H1 (cell line): ENCODE measurements around the gene TRMT61A. TPM values are rescaled to one million over a fixed set of nuclear protein-coding genes. Genes with fewer than 3 reads are reported as not detected.

Experiments
- CTCF ChIA-PET: fragments of 300-600 bp; sonication (Branson Sonifier 250); formaldehyde crosslinking; loops from one replicate; lab custom pipeline; 2021; ENCODE audit not compliant: partially characterized antibody; lab: Charles Lee
- POLR2A ChIA-PET: fragments of 300-600 bp; sonication (Branson Sonifier 250); formaldehyde crosslinking; loops from one replicate; lab custom pipeline; 2021; ENCODE audit warnings: inconsistent platforms; ENCODE audit not compliant: partially characterized antibody; lab: Charles Lee
- DNase-seq, 2 experiments: peaks; one replicate each; pipeline versions ENCODE4 v3.0.0 to v3.0.0-alpha.2; 2010 to 2022; ENCODE audit warnings: low spot score in 2 of 2, low read depth in 1 of 2, mixed read lengths in 1 of 2
- FAIRE-seq: peaks from 2 replicates; lab custom pipeline; 2011; peaks lifted over from hg19 to GRCh38; lab: Jason Lieb, UNC
- H2AFZ ChIP-seq: 2 replicates; pipeline ENCODE4 v1.8.1; 2012; ENCODE audit warnings: low read length, inconsistent platforms
- H2AK5ac ChIP-seq: 2 replicates; pipeline ENCODE4 v1.6.1; 2013; ENCODE audit warnings: low read depth, low read length
- H2BK120ac ChIP-seq: replicated peaks from 2 replicates; pipeline ENCODE3; 2013; ENCODE audit warnings: low read depth, low read length, inconsistent platforms
- H2BK12ac ChIP-seq: 2 replicates; pipeline ENCODE4 v1.6.1; 2013; ENCODE audit warnings: low read depth, low read length
- H2BK15ac ChIP-seq: 2 replicates; pipeline ENCODE4 v1.6.1; 2013; ENCODE audit warnings: low read length
- H2BK20ac ChIP-seq: 2 replicates; pipeline ENCODE4 v1.6.1; 2013; ENCODE audit warnings: low read length
- H2BK5ac ChIP-seq: 2 replicates; pipeline ENCODE4 v1.6.1; 2013; ENCODE audit warnings: low read depth, low read length
- H3K14ac ChIP-seq: 2 replicates; pipeline ENCODE4 v1.6.1; 2013; ENCODE audit warnings: inconsistent platforms; ENCODE audit not compliant: insufficient read length
- H3K18ac ChIP-seq: 2 replicates; pipeline ENCODE4 v1.6.1; 2013; ENCODE audit warnings: low read length; ENCODE audit errors: extremely low read depth
- H3K23ac ChIP-seq: 2 replicates; pipeline ENCODE4 v1.6.1; 2013; ENCODE audit warnings: inconsistent platforms; ENCODE audit not compliant: insufficient read length
- H3K23me2 ChIP-seq: 2 replicates; pipeline ENCODE4 v1.6.1; 2013; ENCODE audit warnings: low read depth, low read length
- H3K27ac ChIP-seq: 2 replicates; pipeline ENCODE4 v1.6.1; 2011; ENCODE audit warnings: low read depth, low read length, inconsistent platforms
- H3K27me3 ChIP-seq, 4 experiments: replicated peaks in 1 of 4; 1 replicate in 1 of 4; 2 replicates in 3 of 4; pipeline versions ENCODE4 v1.6.1 to v1.8.1; 2011 to 2013; ENCODE audit warnings: low read length in 3 of 4, mild to moderate bottlenecking in 3 of 4, inconsistent platforms in 2 of 4, mixed read lengths in 2 of 4, moderate library complexity in 1 of 4; ENCODE audit not compliant: control insufficient read depth in 3 of 4, insufficient read depth in 3 of 4; ENCODE audit errors: extremely low read depth in 1 of 4
- H3K36me3 ChIP-seq, 4 experiments: 2 replicates each; pipeline versions ENCODE4 v1.6.1 to v1.8.1; 2011 to 2013; ENCODE audit warnings: mild to moderate bottlenecking in 4 of 4, low read length in 3 of 4, moderate library complexity in 2 of 4, control low read depth in 1 of 4, inconsistent platforms in 1 of 4; ENCODE audit not compliant: insufficient read depth in 4 of 4, control insufficient read depth in 2 of 4
- H3K4ac ChIP-seq: replicated peaks from 2 replicates; pipeline ENCODE3; 2013; ENCODE audit warnings: low read length, low read depth, mixed read lengths, inconsistent platforms; ENCODE audit not compliant: insufficient read length
- H3K4me1 ChIP-seq, 4 experiments: replicated peaks in 1 of 4; 1 replicate in 1 of 4; 2 replicates in 3 of 4; pipeline versions ENCODE4 v1.6.1 to v1.8.1; 2011 to 2013; ENCODE audit warnings: low read length in 3 of 4, inconsistent platforms in 2 of 4, mixed read lengths in 1 of 4; ENCODE audit not compliant: insufficient read depth in 4 of 4, control insufficient read depth in 3 of 4
- H3K4me2 ChIP-seq, 2 experiments: 2 replicates each; pipeline versions ENCODE4 v1.6.1 to v1.8.1; 2011 to 2013; ENCODE audit warnings: low read depth in 2 of 2, low read length in 2 of 2, control low read depth in 1 of 2, inconsistent platforms in 1 of 2, mild to moderate bottlenecking in 1 of 2; ENCODE audit not compliant: insufficient read depth in 1 of 2
- H3K4me3 ChIP-seq, 4 experiments: fragments of 200-600, 300-600 bp in 1 of 4; sonication (generic), shearing (Covaris generic), sonication (Bioruptor Twin) in 1 of 4; 2 replicates each; pipeline versions ENCODE4 v1.5.1 to v1.8.1; 2011 to 2016; ENCODE audit warnings: low read length in 4 of 4, low read depth in 3 of 4, control low read depth in 2 of 4, inconsistent platforms in 2 of 4, mild to moderate bottlenecking in 2 of 4, mixed read lengths in 1 of 4, moderate library complexity in 1 of 4; ENCODE audit not compliant: insufficient read depth in 2 of 4; ENCODE audit errors: extremely low read depth in 1 of 4
- H3K56ac ChIP-seq: replicated peaks from 2 replicates; pipeline ENCODE3; 2013; ENCODE audit warnings: low read depth, mild to moderate bottlenecking, mixed read lengths, low read length, inconsistent platforms; ENCODE audit not compliant: insufficient read length
- H3K79me1 ChIP-seq: 2 replicates; pipeline ENCODE4 v1.6.1; 2013; ENCODE audit warnings: low read depth, low read length, control low read depth
- H3K79me2 ChIP-seq, 2 experiments: 2 replicates each; pipeline versions ENCODE4 v1.6.1 to v1.8.1; 2012 to 2013; ENCODE audit warnings: low read length in 2 of 2, mild to moderate bottlenecking in 2 of 2, inconsistent platforms in 1 of 2; ENCODE audit not compliant: insufficient read depth in 2 of 2, control insufficient read depth in 1 of 2
- H3K9ac ChIP-seq, 4 experiments: replicated peaks in 1 of 4; 1 replicate in 1 of 4; 2 replicates in 3 of 4; pipeline versions ENCODE4 v1.6.1 to v1.8.1; 2011 to 2013; ENCODE audit warnings: low read depth in 3 of 4, low read length in 3 of 4, control low read depth in 2 of 4, mild to moderate bottlenecking in 2 of 4, moderate library complexity in 2 of 4, inconsistent platforms in 1 of 4; ENCODE audit errors: extremely low read depth in 1 of 4
- H3K9me3 ChIP-seq, 2 experiments: 2 replicates each; pipeline versions ENCODE4 v1.6.1 to v1.8.1; 2012 to 2013; ENCODE audit warnings: mild to moderate bottlenecking in 2 of 2, moderate library complexity in 2 of 2, control low read depth in 1 of 2, inconsistent platforms in 1 of 2, low read depth in 1 of 2, low read length in 1 of 2, mixed read lengths in 1 of 2; ENCODE audit not compliant: insufficient read depth in 2 of 2
- H4K20me1 ChIP-seq, 2 experiments: replicated peaks in 1 of 2; 2 replicates each; pipeline versions ENCODE3 to v1.8.1; 2011 to 2013; ENCODE audit warnings: inconsistent platforms in 2 of 2, low read length in 2 of 2, mild to moderate bottlenecking in 1 of 2; ENCODE audit not compliant: insufficient read depth in 2 of 2, control insufficient read depth in 1 of 2
- H4K5ac ChIP-seq: 2 replicates; pipeline ENCODE4 v1.6.1; 2013; ENCODE audit warnings: low read length, low read depth, mixed read lengths, inconsistent platforms; ENCODE audit not compliant: insufficient read length
- H4K8ac ChIP-seq: 2 replicates; pipeline ENCODE4 v1.8.0; 2013; ENCODE audit warnings: mild to moderate bottlenecking, moderate library complexity, low read length, inconsistent platforms; ENCODE audit not compliant: insufficient read depth; ENCODE audit errors: extremely low read depth
- H4K91ac ChIP-seq: replicated peaks from 2 replicates; pipeline ENCODE3; 2013; ENCODE audit warnings: low read length, mixed read lengths, inconsistent platforms; ENCODE audit not compliant: insufficient read length
- GABPA ChIP-seq: IDR thresholded peaks from 2 replicates; pipeline ENCODE4 v1.6.1; 2011; ENCODE audit warnings: mild to moderate bottlenecking, low read length, moderate library complexity, borderline replicate concordance; ENCODE audit not compliant: insufficient read depth
- KDM1A ChIP-seq: fragments of 200-600, 300-600 bp; sonication (generic); IDR thresholded peaks from 2 replicates; pipeline ENCODE4 v1.7.1; 2016; ENCODE audit warnings: mild to moderate bottlenecking, low read length, borderline replicate concordance
- KDM5A ChIP-seq: fragments of 200-600 bp; IDR thresholded peaks from 2 replicates; pipeline ENCODE4 v1.7.1; 2012; ENCODE audit warnings: mild to moderate bottlenecking, low read length, inconsistent platforms, mixed read lengths
- NRF1 ChIP-seq: IDR thresholded peaks from 2 replicates; pipeline ENCODE4 v1.6.1; 2011; ENCODE audit warnings: mild to moderate bottlenecking, low read depth, low read length, improper control_type of control experiment
- POLR2A ChIP-seq, 2 experiments: IDR thresholded peaks; 1 replicate in 1 of 2; 2 replicates in 1 of 2; pipeline ENCODE4 v1.6.1; 2011; ENCODE audit warnings: low read depth in 2 of 2, low read length in 2 of 2, mild to moderate bottlenecking in 2 of 2; ENCODE audit errors: control extremely low read depth in 1 of 2
- SP2 ChIP-seq: IDR thresholded peaks from 2 replicates; pipeline ENCODE4 v1.6.1; 2012; ENCODE audit warnings: mild to moderate bottlenecking, low read length, inconsistent platforms
- TCF12 ChIP-seq: IDR thresholded peaks from 2 replicates; pipeline ENCODE4 v1.6.1; 2011; ENCODE audit warnings: low read depth, mild to moderate bottlenecking, low read length
- ZNF274 ChIP-seq: IDR thresholded peaks from 2 replicates; pipeline ENCODE4 v1.7.0; 2012; ENCODE audit warnings: low read length, borderline replicate concordance; ENCODE audit errors: extremely low read depth
- WGBS, 2 experiments: shearing (Covaris generic) in 1 of 2; methylation state at CpG; one replicate each; pipeline versions ENCODE4 v1.1.6 to v1.1.7; 2013 to 2015; ENCODE audit warnings: low lambda C conversion rate in 2 of 2, mixed read lengths in 2 of 2, inconsistent platforms in 1 of 2, low coverage in 1 of 2, missing lambda C conversion rate in 1 of 2; ENCODE audit not compliant: insufficient replicate concordance in 2 of 2, insufficient coverage in 1 of 2, insufficient read length in 1 of 2; ENCODE audit errors: extremely low coverage in 1 of 2, missing lambda C conversion rate in 1 of 2; 5-methylcytosine and 5-hydroxymethylcytosine counted together
- polyA plus RNA-seq, 7 experiments: library from polyadenylated mRNA; depleted of rRNA in 3 of 7; stranded (reverse) in 5 of 7; unstranded in 2 of 7; fragments of >200 nt in 5 of 7; fragments of 200-250 nt in 2 of 7; gene quantifications; 1 replicate in 5 of 7; 2 replicates in 1 of 7; 4 replicates in 1 of 7; pipeline versions ENCODE4 v1.2.1 to v1.2.3, GENCODE V29; 2011 to 2013; ENCODE audit warnings: missing spikeins in 2 of 7, mixed read lengths in 2 of 7
- total RNA-seq: library from RNA; stranded (reverse); fragmentation: NEBNext Ultra II Directional; extraction: Animal tissue kit (Norgen Biotek cat#: 25700); gene quantifications from 2 replicates; pipeline ENCODE4 v1.2.1, GENCODE V29; 2021
- TF ChIP-seq, protein P1 (sequence below): IDR thresholded peaks from 2 replicates; pipeline ENCODE4 v1.6.1; 2012; ENCODE audit warnings: low read length, inconsistent platforms
- TF ChIP-seq, protein P2 (sequence below): IDR thresholded peaks from 2 replicates; pipeline ENCODE4 v1.6.1; 2012; ENCODE audit warnings: inconsistent platforms

The TRMT61A gene
- total and polyA plus RNA-seq, 2 of the 8 experiments (the other 6 are each of a cell fraction or from before 2014, with no cell fraction given), result 15.8 to 19.0 TPM

DNA sequence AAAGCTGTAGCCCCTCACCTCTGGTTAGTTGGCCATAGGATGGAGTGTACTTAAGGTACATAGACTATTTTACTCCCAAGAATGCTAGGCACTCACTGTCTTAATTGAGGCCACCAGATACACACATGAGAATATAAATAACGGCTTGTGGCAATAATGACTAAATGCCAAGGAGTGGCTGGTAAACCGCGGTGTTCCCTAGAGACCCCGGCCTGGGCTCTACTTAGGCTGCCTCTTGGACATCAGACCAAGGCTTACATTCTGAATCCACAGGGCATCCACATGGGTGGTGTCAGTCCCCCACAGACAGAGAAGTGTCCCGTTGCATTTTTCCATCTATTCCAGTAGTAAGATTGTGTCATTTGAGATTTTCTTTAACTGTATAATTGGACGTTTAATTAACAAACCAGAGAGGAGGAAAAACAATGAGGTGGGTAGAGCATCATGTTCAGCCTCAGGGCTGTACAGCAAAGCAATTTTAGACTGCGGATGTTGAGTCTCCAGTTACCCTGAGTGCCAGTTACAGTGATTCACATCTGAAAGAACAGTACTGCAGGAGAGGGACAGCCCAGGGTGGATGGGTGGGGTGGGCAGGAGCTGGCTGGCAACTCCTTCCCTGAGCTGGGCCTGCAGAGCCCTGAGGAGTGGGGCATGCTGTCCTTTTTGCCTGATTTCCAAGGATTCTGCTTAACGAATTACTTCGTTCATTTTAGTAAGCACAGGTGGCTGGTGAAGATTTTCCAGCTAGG is 26.9 kb upstream of the TRMT61A start:
- H2BK12ac ChIP-seq, result no peak overlapping the region
- H3K36me3 ChIP-seq, result peaks cover 15 to 33% (median 22%) of the 10 kb centered on the region in 4 experiments; a peak in 7 of 8 replicates
- H4K91ac ChIP-seq, result no peak overlapping the region
- H2AK5ac ChIP-seq, result no peak overlapping the region
- no peak overlapping the region for H2BK5ac ChIP-seq
- no peaks in the 10 kb centered on the region for H3K23me2 ChIP-seq
- H4K8ac ChIP-seq, result no peak overlapping the region
- H3K79me1 ChIP-seq, result no peaks in the 10 kb centered on the region
- POLR2A ChIA-PET, result interaction anchor here (1.0 to 6.9 kb wide), 2 partner anchors 15 to 161 kb away, joined by 3 to 29 read pairs; no protein-coding TSS in a partner anchor
- no peak overlapping the region for H3K4me2 ChIP-seq
- H3K79me2 ChIP-seq, result 0 out of 4 replicates have a peak, but pooled peaks cover 0 to 2% of the 10 kb centered on the region in 2 experiments
- no peak overlapping the region for H3K23ac ChIP-seq
- no peak overlapping the region for H3K9ac ChIP-seq
- H3K14ac ChIP-seq, result no peak overlapping the region
- H2BK20ac ChIP-seq, result no peak overlapping the region
- no peaks in the 10 kb centered on the region for H3K9me3 ChIP-seq
- H3K27me3 ChIP-seq, result no peaks in the 10 kb centered on the region; a peak in 1 of 7 replicates
- no peak overlapping the region for H4K5ac ChIP-seq
- peaks cover 0 to 7% of the 10 kb centered on the region in 2 experiments for H4K20me1 ChIP-seq
- DNase-seq (no peak), FAIRE-seq (no peak)
- H3K4ac ChIP-seq, result no peak overlapping the region
- no peaks in the 10 kb centered on the region for H3K4me1 ChIP-seq
- no peak overlapping the region for H2BK15ac ChIP-seq
- no peak overlapping the region for H3K4me3 ChIP-seq
- H3K27ac ChIP-seq, result no peak overlapping the region
- H3K18ac ChIP-seq, result no peak overlapping the region
- no peak overlapping the region for H2BK120ac ChIP-seq
- H2AFZ ChIP-seq, result no peak overlapping the region
- 93% methylated on average over 9 of the region's 9 CpGs; no CpG with 5 or more reads in 1 of the 2 experiments for WGBS, 2 experiments
- no peak overlapping the region for H3K56ac ChIP-seq
- CTCF ChIA-PET, result interaction anchor here (0.9 to 31.3 kb wide), 8 partner anchors 9 to 427 kb away, joined by 3 to 921 read pairs (median 5); partner anchors contain the start of gene TRMT61A
- TF ChIP-seq NRF1 (no peak), TCF12 (no peak), KDM1A (no peak), ZNF274 (no peak), KDM5A (no peak), POLR2A (IDR thresholded peaks at IDR 0.05; ENCODE audit: control extremely low read depth in 1 of 2, low read depth in 2 of 2, low read length in 2 of 2) (no peak), GABPA (no peak), SP2 (no peak)
- TF ChIP-seq, protein P1, sequence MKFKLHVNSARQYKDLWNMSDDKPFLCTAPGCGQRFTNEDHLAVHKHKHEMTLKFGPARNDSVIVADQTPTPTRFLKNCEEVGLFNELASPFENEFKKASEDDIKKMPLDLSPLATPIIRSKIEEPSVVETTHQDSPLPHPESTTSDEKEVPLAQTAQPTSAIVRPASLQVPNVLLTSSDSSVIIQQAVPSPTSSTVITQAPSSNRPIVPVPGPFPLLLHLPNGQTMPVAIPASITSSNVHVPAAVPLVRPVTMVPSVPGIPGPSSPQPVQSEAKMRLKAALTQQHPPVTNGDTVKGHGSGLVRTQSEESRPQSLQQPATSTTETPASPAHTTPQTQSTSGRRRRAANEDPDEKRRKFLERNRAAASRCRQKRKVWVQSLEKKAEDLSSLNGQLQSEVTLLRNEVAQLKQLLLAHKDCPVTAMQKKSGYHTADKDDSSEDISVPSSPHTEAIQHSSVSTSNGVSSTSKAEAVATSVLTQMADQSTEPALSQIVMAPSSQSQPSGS, result no peak
- TF ChIP-seq, protein P2, sequence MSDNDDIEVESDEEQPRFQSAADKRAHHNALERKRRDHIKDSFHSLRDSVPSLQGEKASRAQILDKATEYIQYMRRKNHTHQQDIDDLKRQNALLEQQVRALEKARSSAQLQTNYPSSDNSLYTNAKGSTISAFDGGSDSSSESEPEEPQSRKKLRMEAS, result no peak
